Measurements from ENCODE around the gene SPTBN1. TPM values are rescaled to one million over a fixed set of nuclear protein-coding genes. Genes with fewer than 3 reads are reported as not detected.

SPTBN1 gene
- total RNA-seq, 1 donor from 2014 or later, result 983 TPM

DNA sequence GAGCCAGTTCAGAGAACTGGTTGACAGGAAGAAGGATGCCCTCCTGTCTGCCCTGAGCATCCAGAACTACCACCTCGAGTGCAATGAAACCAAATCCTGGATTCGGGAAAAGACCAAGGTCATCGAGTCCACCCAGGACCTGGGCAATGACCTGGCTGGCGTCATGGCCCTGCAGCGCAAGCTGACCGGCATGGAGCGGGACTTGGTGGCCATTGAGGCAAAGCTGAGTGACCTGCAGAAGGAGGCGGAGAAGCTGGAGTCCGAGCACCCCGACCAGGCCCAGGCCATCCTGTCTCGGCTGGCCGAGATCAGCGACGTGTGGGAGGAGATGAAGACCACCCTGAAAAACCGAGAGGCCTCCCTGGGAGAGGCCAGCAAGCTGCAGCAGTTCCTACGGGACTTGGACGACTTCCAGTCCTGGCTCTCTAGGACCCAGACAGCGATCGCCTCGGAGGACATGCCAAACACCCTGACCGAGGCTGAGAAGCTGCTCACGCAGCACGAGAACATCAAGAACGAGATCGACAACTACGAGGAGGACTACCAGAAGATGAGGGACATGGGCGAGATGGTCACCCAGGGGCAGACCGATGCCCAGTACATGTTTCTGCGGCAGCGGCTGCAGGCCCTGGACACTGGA, 174.9 kb downstream of the SPTBN1 start:
- H3K27me3 Mint-ChIP-seq (ENCODE audit: unreplicated experiment), result peaks cover 61% of the 10 kb centered on the region
- peaks cover 78% of the 10 kb centered on the region for H3K36me3 Mint-ChIP-seq (ENCODE audit: low read depth, unreplicated experiment)
- H3K4me1 Mint-ChIP-seq (ENCODE audit: unreplicated experiment), result peaks cover 60% of the 10 kb centered on the region
- no peaks in the 10 kb centered on the region for H3K9me3 Mint-ChIP-seq (ENCODE audit: unreplicated experiment)
- H3K4me3 Mint-ChIP-seq (ENCODE audit: unreplicated experiment), result peak overlapping the region; percentile 83
- TF ChIP-seq, protein P1, sequence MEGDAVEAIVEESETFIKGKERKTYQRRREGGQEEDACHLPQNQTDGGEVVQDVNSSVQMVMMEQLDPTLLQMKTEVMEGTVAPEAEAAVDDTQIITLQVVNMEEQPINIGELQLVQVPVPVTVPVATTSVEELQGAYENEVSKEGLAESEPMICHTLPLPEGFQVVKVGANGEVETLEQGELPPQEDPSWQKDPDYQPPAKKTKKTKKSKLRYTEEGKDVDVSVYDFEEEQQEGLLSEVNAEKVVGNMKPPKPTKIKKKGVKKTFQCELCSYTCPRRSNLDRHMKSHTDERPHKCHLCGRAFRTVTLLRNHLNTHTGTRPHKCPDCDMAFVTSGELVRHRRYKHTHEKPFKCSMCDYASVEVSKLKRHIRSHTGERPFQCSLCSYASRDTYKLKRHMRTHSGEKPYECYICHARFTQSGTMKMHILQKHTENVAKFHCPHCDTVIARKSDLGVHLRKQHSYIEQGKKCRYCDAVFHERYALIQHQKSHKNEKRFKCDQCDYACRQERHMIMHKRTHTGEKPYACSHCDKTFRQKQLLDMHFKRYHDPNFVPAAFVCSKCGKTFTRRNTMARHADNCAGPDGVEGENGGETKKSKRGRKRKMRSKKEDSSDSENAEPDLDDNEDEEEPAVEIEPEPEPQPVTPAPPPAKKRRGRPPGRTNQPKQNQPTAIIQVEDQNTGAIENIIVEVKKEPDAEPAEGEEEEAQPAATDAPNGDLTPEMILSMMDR (IDR thresholded peaks at IDR 0.05; ENCODE audit: unreplicated experiment), result no peak
- peak overlapping the region; percentile 83 for H3K27ac Mint-ChIP-seq (ENCODE audit: unreplicated experiment)
- DNase-seq (ENCODE audit: low spot score), result no peak

DNA sequence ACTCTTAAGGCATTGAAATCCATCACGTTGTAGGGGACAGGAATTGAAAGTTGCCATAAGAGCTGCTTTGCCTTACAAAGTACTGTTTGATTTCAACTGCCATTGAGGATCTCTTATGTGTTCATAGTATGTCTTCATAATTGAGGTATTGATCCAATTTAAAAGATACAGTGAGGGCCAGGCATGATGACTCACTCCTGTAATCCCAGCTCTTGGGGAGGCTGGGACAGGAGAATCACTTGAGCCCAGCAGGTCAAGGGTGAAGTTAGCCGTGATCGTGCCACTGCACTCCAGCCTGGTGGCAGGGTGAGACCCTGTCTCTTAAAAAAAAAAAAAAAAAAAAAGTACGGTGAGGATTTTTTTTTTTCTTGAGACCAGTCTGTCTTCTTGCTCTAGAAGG, 175.6 kb downstream of the SPTBN1 start:
- TF ChIP-seq, protein P1 (IDR thresholded peaks at IDR 0.05; ENCODE audit: unreplicated experiment), result no peak
- Mint-ChIP-seq H3K4me3 (ENCODE audit: unreplicated experiment) (no peak overlapping the region), H3K27ac (ENCODE audit: unreplicated experiment) (peak overlapping the region; percentile 67), H3K36me3 (ENCODE audit: low read depth, unreplicated experiment) (peaks cover 76% of the 10 kb centered on the region), H3K4me1 (ENCODE audit: unreplicated experiment) (peaks cover 53% of the 10 kb centered on the region), H3K27me3 (ENCODE audit: unreplicated experiment) (peaks cover 55% of the 10 kb centered on the region), H3K9me3 (ENCODE audit: unreplicated experiment) (no peaks in the 10 kb centered on the region)
- no peak for DNase-seq (ENCODE audit: low spot score)

DNA sequence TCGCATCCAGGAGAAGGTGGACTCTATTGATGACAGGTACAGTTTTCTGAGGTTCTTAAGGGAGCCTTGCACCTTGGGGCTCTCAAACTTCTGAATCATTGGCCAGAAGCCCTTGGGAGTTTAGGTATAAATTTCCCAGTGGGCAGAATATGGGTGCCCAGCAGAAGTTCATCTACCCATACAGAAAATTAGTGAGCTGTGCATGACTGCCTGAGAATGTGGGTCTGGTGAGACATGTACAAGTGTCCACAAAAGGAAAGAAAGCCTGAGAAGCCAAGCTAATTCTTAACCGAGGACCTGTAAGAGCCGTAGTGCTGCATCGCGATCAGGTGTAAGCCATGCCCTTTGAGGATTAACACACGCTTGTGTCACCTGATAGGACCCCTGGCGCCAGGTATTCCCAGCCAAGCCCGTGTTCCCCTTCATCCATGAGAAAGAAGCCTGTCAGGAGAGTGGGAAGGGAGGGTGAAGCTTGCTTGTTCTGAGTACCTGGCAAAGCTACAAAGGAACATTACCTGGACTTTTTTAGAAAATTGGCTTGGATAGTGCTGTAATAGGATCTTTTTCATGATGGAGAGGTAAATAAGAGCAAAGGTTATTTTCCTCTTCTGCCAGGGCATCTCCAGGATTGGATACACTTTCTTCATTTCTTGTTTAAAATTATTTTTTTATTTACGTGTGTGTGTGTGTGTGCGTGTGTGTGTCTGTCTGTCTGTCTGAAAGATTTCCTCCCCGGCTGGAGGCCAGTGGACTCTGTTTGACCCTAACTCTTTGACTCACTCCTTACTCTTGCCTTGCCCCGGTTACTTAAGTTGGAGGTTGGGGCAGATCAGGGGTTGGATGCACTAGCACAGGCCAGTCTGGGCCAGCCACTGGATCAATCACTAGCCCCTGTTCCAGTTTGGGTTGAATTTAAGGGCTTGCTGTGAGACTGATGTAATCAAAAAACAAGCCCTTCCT, 176.9 kb downstream of the SPTBN1 start:
- TF ChIP-seq, protein P1 (IDR thresholded peaks at IDR 0.05; ENCODE audit: unreplicated experiment), result no peak
- H3K4me3 Mint-ChIP-seq (ENCODE audit: unreplicated experiment), result peak overlapping the region; percentile 73
- H3K36me3 Mint-ChIP-seq (ENCODE audit: low read depth, unreplicated experiment), result peaks cover 77% of the 10 kb centered on the region
- H3K27ac Mint-ChIP-seq (ENCODE audit: unreplicated experiment), result peak overlapping the region; percentile 79
- H3K9me3 Mint-ChIP-seq (ENCODE audit: unreplicated experiment), result no peaks in the 10 kb centered on the region
- H3K4me1 Mint-ChIP-seq (ENCODE audit: unreplicated experiment), result peaks cover 57% of the 10 kb centered on the region
- peaks cover 57% of the 10 kb centered on the region for H3K27me3 Mint-ChIP-seq (ENCODE audit: unreplicated experiment)
- DNase-seq (ENCODE audit: low spot score), result no peak

DNA sequence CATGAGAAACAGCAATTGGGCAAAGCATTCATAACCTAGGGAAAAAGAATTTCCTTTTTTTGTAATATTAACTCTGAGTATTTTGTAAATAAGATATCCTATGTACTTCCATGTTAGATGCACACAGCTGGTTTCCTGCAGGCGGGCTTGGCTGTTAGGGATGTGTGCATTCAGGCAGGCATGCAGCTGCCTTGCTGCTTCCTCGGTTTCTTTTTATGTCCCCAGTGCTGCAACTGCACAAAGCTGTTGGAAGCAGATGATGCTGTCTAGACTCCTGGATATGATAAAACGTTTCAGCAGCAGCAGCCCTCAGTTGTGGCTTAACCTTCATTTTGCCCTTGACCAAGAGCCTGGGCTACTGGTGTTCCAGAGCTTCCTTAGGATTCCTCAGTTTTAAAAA, 177.9 kb downstream of the SPTBN1 start:
- H3K27ac Mint-ChIP-seq (ENCODE audit: unreplicated experiment), result peak overlapping the region; percentile 90
- peaks cover 61% of the 10 kb centered on the region for H3K4me1 Mint-ChIP-seq (ENCODE audit: unreplicated experiment)
- peaks cover 78% of the 10 kb centered on the region for H3K36me3 Mint-ChIP-seq (ENCODE audit: low read depth, unreplicated experiment)

More for the DNA sequence above, 177.9 kb downstream of the SPTBN1 start:
- DNase-seq (ENCODE audit: low spot score), result no peak
- Mint-ChIP-seq H3K27me3 (ENCODE audit: unreplicated experiment) (peaks cover 56% of the 10 kb centered on the region), H3K4me3 (ENCODE audit: unreplicated experiment) (no peak overlapping the region), H3K9me3 (ENCODE audit: unreplicated experiment) (no peaks in the 10 kb centered on the region)
- TF ChIP-seq, protein P1 (IDR thresholded peaks at IDR 0.05; ENCODE audit: unreplicated experiment), result no peak

All from endothelial cell (in vitro differentiated cells).